Panc1 (cell line): ENCODE measurements around the gene LHFPL5.

Experiments used
- CTCF ChIP-seq: fragments of 450-650 bp; IDR thresholded peaks from 2 replicates; pipeline ENCODE4 v1.5.1; 2017; ENCODE audit warnings: mild to moderate bottlenecking
- TCF7L2 ChIP-seq: IDR thresholded peaks from 2 replicates; pipeline ENCODE4 v1.6.1; 2011; ENCODE audit warnings: mild to moderate bottlenecking, low read depth, low read length, inconsistent platforms

GRCh38 chr6:35856250-35856649, 51.1 kb downstream of the LHFPL5 start:
- TF ChIP-seq CTCF, result no peak
- TF ChIP-seq TCF7L2, result no peak
